HUES48 (cell line): ENCODE measurements around the gene ZBTB43.

Experiments
- H3K27ac ChIP-seq: one replicate; pipeline ENCODE4 v1.7.0; 2013; ENCODE audit warnings: low read depth, low read length, inconsistent platforms
- H3K27me3 ChIP-seq: 2 replicates; pipeline ENCODE4 v1.6.1; 2013; ENCODE audit warnings: mild to moderate bottlenecking, low read length; ENCODE audit not compliant: control insufficient read depth, insufficient read depth
- H3K36me3 ChIP-seq: 2 replicates; pipeline ENCODE4 v1.6.1; 2013; ENCODE audit warnings: low read length; ENCODE audit not compliant: control insufficient read depth, insufficient read depth
- H3K4me1 ChIP-seq: 2 replicates; pipeline ENCODE4 v1.6.1; 2013; ENCODE audit warnings: mild to moderate bottlenecking, low read length; ENCODE audit not compliant: control insufficient read depth, insufficient read depth
- H3K4me3 ChIP-seq: 2 replicates; pipeline ENCODE4 v1.5.1; 2013; ENCODE audit warnings: mild to moderate bottlenecking, low read depth, low read length
- H3K9ac ChIP-seq: 2 replicates; pipeline ENCODE4 v1.6.1; 2013; ENCODE audit warnings: mild to moderate bottlenecking, low read depth, low read length, moderate library complexity
- H3K9me3 ChIP-seq: 2 replicates; pipeline ENCODE4 v1.6.1; 2013; ENCODE audit warnings: low read length; ENCODE audit not compliant: control insufficient read depth, insufficient read depth

Gene ZBTB43

GRCh38 chr9:126876531-126876930 is 71.7 kb downstream of the ZBTB43 start:
- H3K27ac ChIP-seq, result no peak overlapping the region
- no peak overlapping the region for H3K9ac ChIP-seq
- no peaks in the 10 kb centered on the region for H3K9me3 ChIP-seq
- no peaks in the 10 kb centered on the region for H3K4me1 ChIP-seq
- no peaks in the 10 kb centered on the region for H3K27me3 ChIP-seq
- H3K4me3 ChIP-seq, result no peak overlapping the region
- H3K36me3 ChIP-seq, result peaks cover 24% of the 10 kb centered on the region

- Histone ChIP-seq H3K27ac (no peak overlapping the region), H3K36me3 (peaks cover 28% of the 10 kb centered on the region), H3K27me3 (no peaks in the 10 kb centered on the region), H3K9ac (no peak overlapping the region), H3K9me3 (no peaks in the 10 kb centered on the region), H3K4me1 (no peaks in the 10 kb centered on the region), H3K4me3 (no peak overlapping the region)
Observed at GRCh38 chr9:126877418-126877817, 72.6 kb downstream of the ZBTB43 start.

- no peak overlapping the region for H3K27ac ChIP-seq
- no peaks in the 10 kb centered on the region for H3K4me1 ChIP-seq
- no peaks in the 10 kb centered on the region for H3K27me3 ChIP-seq
- peaks cover 31% of the 10 kb centered on the region for H3K36me3 ChIP-seq
- no peaks in the 10 kb centered on the region for H3K9me3 ChIP-seq
- H3K4me3 ChIP-seq, result no peak overlapping the region
- no peak overlapping the region for H3K9ac ChIP-seq
Observed at GRCh38 chr9:126879288-126879687, 74.4 kb downstream of the ZBTB43 start.

GRCh38 chr9:126880226-126880946 is 75.5 kb downstream of the ZBTB43 start:
- Histone ChIP-seq H3K27ac (no peak overlapping the region), H3K27me3 (no peaks in the 10 kb centered on the region), H3K4me3 (no peak overlapping the region), H3K9ac (no peak overlapping the region), H3K36me3 (peaks cover 31% of the 10 kb centered on the region), H3K9me3 (no peaks in the 10 kb centered on the region), H3K4me1 (0 out of 2 replicates have a peak, but pooled peaks cover 1% of the 10 kb centered on the region)

- Histone ChIP-seq H3K9me3 (no peaks in the 10 kb centered on the region), H3K36me3 (peaks cover 31% of the 10 kb centered on the region), H3K27ac (no peak overlapping the region), H3K27me3 (no peaks in the 10 kb centered on the region), H3K9ac (no peak overlapping the region), H3K4me3 (no peak overlapping the region), H3K4me1 (peaks cover 6% of the 10 kb centered on the region; the same call in 1 of the 2 replicates)
Observed at GRCh38 chr9:126880947-126881332, 76.1 kb downstream of the ZBTB43 start.

GRCh38 chr9:126882746-126883145 is 77.9 kb downstream of the ZBTB43 start:
- no peak overlapping the region for H3K4me3 ChIP-seq
- no peaks in the 10 kb centered on the region for H3K9me3 ChIP-seq
- H3K9ac ChIP-seq, result no peak overlapping the region
- peaks cover 14% of the 10 kb centered on the region; the same call in 1 of the 2 replicates for H3K4me1 ChIP-seq
- H3K27ac ChIP-seq, result no peak overlapping the region
- H3K27me3 ChIP-seq, result no peaks in the 10 kb centered on the region
- H3K36me3 ChIP-seq, result peaks cover 31% of the 10 kb centered on the region

GRCh38 chr9:126883636-126884035 is 78.8 kb downstream of the ZBTB43 start:
- Histone ChIP-seq H3K27ac (peak overlapping the region; percentile 15), H3K36me3 (peaks cover 31% of the 10 kb centered on the region), H3K9me3 (no peaks in the 10 kb centered on the region), H3K4me1 (peaks cover 14% of the 10 kb centered on the region; the same call in 1 of the 2 replicates), H3K4me3 (no peak overlapping the region), H3K27me3 (no peaks in the 10 kb centered on the region), H3K9ac (no peak overlapping the region)

GRCh38 chr9:126885131-126885641 is 80.3 kb downstream of the ZBTB43 start:
- peaks cover 14% of the 10 kb centered on the region; the same call in 1 of the 2 replicates for H3K4me1 ChIP-seq
- H3K27me3 ChIP-seq, result no peaks in the 10 kb centered on the region
- no peak overlapping the region for H3K9ac ChIP-seq
- peaks cover 19% of the 10 kb centered on the region for H3K36me3 ChIP-seq
- no peaks in the 10 kb centered on the region for H3K9me3 ChIP-seq
- no peak overlapping the region for H3K4me3 ChIP-seq
- H3K27ac ChIP-seq, result no peak overlapping the region

GRCh38 chr9:126886034-126886822 is 81.4 kb downstream of the ZBTB43 start:
- H3K27ac ChIP-seq, result no peak overlapping the region
- H3K9me3 ChIP-seq, result no peaks in the 10 kb centered on the region
- H3K9ac ChIP-seq, result no peak overlapping the region
- no peaks in the 10 kb centered on the region for H3K27me3 ChIP-seq
- peaks cover 10% of the 10 kb centered on the region for H3K36me3 ChIP-seq
- no peak overlapping the region for H3K4me3 ChIP-seq
- peaks cover 14% of the 10 kb centered on the region; the same call in 1 of the 2 replicates for H3K4me1 ChIP-seq

GRCh38 chr9:126886897-126887296 is 82.1 kb downstream of the ZBTB43 start:
- Histone ChIP-seq H3K9ac (no peak overlapping the region), H3K4me1 (peaks cover 14% of the 10 kb centered on the region; the same call in 1 of the 2 replicates), H3K27ac (no peak overlapping the region), H3K9me3 (no peaks in the 10 kb centered on the region), H3K36me3 (peaks cover 6% of the 10 kb centered on the region), H3K4me3 (no peak overlapping the region), H3K27me3 (no peaks in the 10 kb centered on the region)
